ENCODE data around the gene CORO1C. TPM values are rescaled to one million over a fixed set of nuclear protein-coding genes. Genes with fewer than 3 reads are reported as not detected.

The CORO1C gene
- total and polyA plus RNA-seq, 2 donors (not counting 3 experiments of a cell fraction or from before 2014, with no cell fraction given): 150 to 240 TPM

GRCh38 chr12:108648371-108648770, 82.9 kb downstream of the CORO1C start:
- DNase-seq (ENCODE audit: low read depth, low spot score): no peak
- Histone ChIP-seq H3K79me2 (ENCODE audit: control insufficient read depth, insufficient read depth, low read length) (no peaks in the 10 kb centered on the region), H3K27ac (ENCODE audit: insufficient read depth, low read depth, low read length) (peak overlapping the region; percentile 6), H3K27me3 (ENCODE audit: control insufficient read depth in 2 of 2, insufficient read depth in 2 of 2, low read length in 2 of 2) (no peaks in the 10 kb centered on the region), H3K9me1 (replicated peaks; ENCODE audit: control insufficient read depth, extremely low read depth, insufficient read depth, low read length) (no peaks in the 10 kb centered on the region), H3K4me3 (replicated peaks in 1 of 3; ENCODE audit: insufficient read depth in 1 of 3, low read depth in 1 of 3, low read length in 3 of 3) (no peak overlapping the region), H2AFZ (ENCODE audit: low read depth, low read length) (no peak overlapping the region), H3K4me1 (ENCODE audit: control insufficient read depth, extremely low read depth, insufficient read depth, low read length) (peaks cover 61% of the 10 kb centered on the region), H4K20me1 (replicated peaks; ENCODE audit: control insufficient read depth, extremely low read depth, insufficient read depth, low read length) (no peaks in the 10 kb centered on the region), H3K9me3 (replicated peaks; ENCODE audit: control insufficient read depth, insufficient read depth, low read length) (no peaks in the 10 kb centered on the region), H3K9ac (replicated peaks; ENCODE audit: extremely low read depth, insufficient read depth, low read length) (no peak overlapping the region), H3K4me2 (ENCODE audit: insufficient read depth, low read length) (no peak overlapping the region), H3K36me3 (ENCODE audit: control insufficient read depth in 2 of 2, extremely low read depth in 1 of 2, insufficient read depth in 2 of 2, low read length in 2 of 2) (peaks cover 9 to 19% of the 10 kb centered on the region in 2 experiments)
- dilution Hi-C loops (cut with MboI; ENCODE audit: extremely low pct_ligation_motif_present, low sequenced_read_pairs): no loop called here
- FAIRE-seq: no peak
- BruUV-seq (replicated peaks): no TSS peak
- intact Hi-C loops (cut with micrococcal nuclease): loop anchor here (5.0 kb wide), 1 partner anchor 204 kb away; no protein-coding TSS in a partner anchor
- ChIA-PET CTCF (interaction anchor here (1.6 to 3.5 kb wide), 2 partner anchors 20 to 30 kb away, joined by 5 to 18 read pairs; no protein-coding TSS in a partner anchor), POLR2A (no interaction called here)
- no peak for TF ChIP-seq JUN (IDR thresholded peaks at IDR 0.05; ENCODE audit: borderline replicate concordance, insufficient read depth, insufficient read length, low read depth)
- TF ChIP-seq GATA2 (IDR thresholded peaks at IDR 0.05; ENCODE audit: insufficient read depth, insufficient read length, low read depth, low read length): no peak
- TF ChIP-seq, protein P1, sequence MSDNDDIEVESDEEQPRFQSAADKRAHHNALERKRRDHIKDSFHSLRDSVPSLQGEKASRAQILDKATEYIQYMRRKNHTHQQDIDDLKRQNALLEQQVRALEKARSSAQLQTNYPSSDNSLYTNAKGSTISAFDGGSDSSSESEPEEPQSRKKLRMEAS (IDR thresholded peaks at IDR 0.05; ENCODE audit: insufficient read depth, insufficient read length): no peak
- no peak for TF ChIP-seq POLR2A (IDR thresholded peaks at IDR 0.05; ENCODE audit: low read depth, low read length)
- no peak for TF ChIP-seq CTCF (IDR thresholded peaks at IDR 0.05; ENCODE audit: extremely low read depth in 1 of 2, insufficient read depth in 1 of 2, low read depth in 1 of 2, low read length in 2 of 2)
- TF ChIP-seq EZH2 (IDR thresholded peaks at IDR 0.05; ENCODE audit: borderline replicate concordance, low read depth, low read length, severe bottlenecking): no peak
- no peak for TF ChIP-seq FOS (IDR thresholded peaks at IDR 0.05; ENCODE audit: borderline replicate concordance, insufficient read depth, low read length)
- TF ChIP-seq MYC (IDR thresholded peaks at IDR 0.05; ENCODE audit: low read depth, low read length): no peak
- TF ChIP-seq POLR2AphosphoS5 (IDR thresholded peaks at IDR 0.05; ENCODE audit: insufficient read depth, low read depth, low read length): no peak

All from endothelial cell of umbilical vein (primary cell).